HFF-Myc (cell line): ENCODE measurements around the gene RAB37.
A peak's percentile ranks its signal among the peaks of the same experiment; 100 is the strongest.

Experiments
- DNase-seq: peaks from one replicate; pipeline ENCODE4 v3.0.0-alpha.2; 2011; ENCODE audit warnings: low read depth; ENCODE audit errors: extremely low read depth
- H3K4me3 ChIP-seq: replicated peaks from 2 replicates; pipeline ENCODE4 v1.5.1; 2011; ENCODE audit warnings: low read depth, mild to moderate bottlenecking, control low read depth, low read length
- CTCF ChIP-seq: IDR thresholded peaks from 2 replicates; pipeline ENCODE4 v1.5.1; 2012; ENCODE audit warnings: mild to moderate bottlenecking, low read depth, low read length, control low read depth; ENCODE audit errors: missing control alignments

The RAB37 gene

GRCh38 chr17:74769266-74769855 is 32.3 kb downstream of the RAB37 start:
- no peak for DNase-seq
- TF ChIP-seq CTCF = no peak
- H3K4me3 ChIP-seq = no peak overlapping the region

GRCh38 chr17:74769856-74770497 is 32.9 kb downstream of the RAB37 start:
- H3K4me3 ChIP-seq = no peak overlapping the region
- DNase-seq = no peak
- no peak for TF ChIP-seq CTCF

GRCh38 chr17:74770498-74771318 is 33.7 kb downstream of the RAB37 start:
- peak; percentile 82 for TF ChIP-seq CTCF
- H3K4me3 ChIP-seq = no peak overlapping the region
- DNase-seq = no peak

- no peak overlapping the region for H3K4me3 ChIP-seq
- TF ChIP-seq CTCF = no peak
- no peak for DNase-seq
Observed at GRCh38 chr17:74771319-74771914, 34.4 kb downstream of the RAB37 start.

GRCh38 chr17:74772053-74772452 is 35.0 kb downstream of the RAB37 start:
- no peak overlapping the region for H3K4me3 ChIP-seq
- no peak for DNase-seq
- TF ChIP-seq CTCF = no peak

- no peak overlapping the region for H3K4me3 ChIP-seq
- TF ChIP-seq CTCF = no peak
- DNase-seq = no peak
Observed at GRCh38 chr17:74773414-74773813, 36.4 kb downstream of the RAB37 start.
